SK-N-MC (cell line): ENCODE data around the gene PPP3R1.

ENCODE experiments used
- EZH2 ChIP-seq: fragments of 200-600 bp; sonication (generic); IDR thresholded peaks from one replicate; pipeline ENCODE4 v1.6.1; 2017; ENCODE audit warnings: antibody characterized with exemption
- FOXP2 ChIP-seq: optimal IDR thresholded peaks from 2 replicates; pipeline ENCODE3; 2011; ENCODE audit warnings: mild to moderate bottlenecking, moderate library complexity; ENCODE audit not compliant: insufficient read depth; ENCODE audit errors: extremely low read length, control extremely low read depth
- POLR2AphosphoS5 ChIP-seq: IDR thresholded peaks from 2 replicates; pipeline ENCODE4 v1.6.1; 2012; ENCODE audit warnings: mild to moderate bottlenecking, low read depth, low read length, borderline replicate concordance

GRCh38 chr2:68251855-68252399, 405 bp downstream of the PPP3R1 start:
- TF ChIP-seq EZH2, result no peak
- TF ChIP-seq POLR2AphosphoS5, result no peak
- no peak for TF ChIP-seq FOXP2
